ENCODE data around the gene SERPINE3.

DNA sequence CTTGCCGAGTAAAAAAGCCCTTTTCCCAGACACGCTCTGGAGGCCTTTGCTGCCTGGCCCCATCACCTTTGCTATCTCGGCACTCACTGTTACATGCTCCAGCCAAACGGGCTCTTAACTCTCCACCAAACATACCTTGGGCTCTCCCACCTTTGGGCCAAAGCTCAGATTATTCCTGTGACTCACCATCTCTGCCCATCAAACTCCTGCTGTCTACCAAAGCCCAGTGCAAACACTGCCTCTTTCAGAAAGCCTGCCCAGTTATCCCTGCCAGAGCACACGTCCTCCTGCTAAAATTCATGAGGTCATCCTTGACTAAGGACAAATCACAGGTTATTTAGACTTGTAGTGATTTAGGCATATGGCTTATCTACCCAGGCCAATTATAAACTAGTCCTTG is 48.1 kb upstream of the SERPINE3 start:
- TF ChIP-seq EZH2 (IDR thresholded peaks at IDR 0.05) = no peak
- TF ChIP-seq, protein P1, sequence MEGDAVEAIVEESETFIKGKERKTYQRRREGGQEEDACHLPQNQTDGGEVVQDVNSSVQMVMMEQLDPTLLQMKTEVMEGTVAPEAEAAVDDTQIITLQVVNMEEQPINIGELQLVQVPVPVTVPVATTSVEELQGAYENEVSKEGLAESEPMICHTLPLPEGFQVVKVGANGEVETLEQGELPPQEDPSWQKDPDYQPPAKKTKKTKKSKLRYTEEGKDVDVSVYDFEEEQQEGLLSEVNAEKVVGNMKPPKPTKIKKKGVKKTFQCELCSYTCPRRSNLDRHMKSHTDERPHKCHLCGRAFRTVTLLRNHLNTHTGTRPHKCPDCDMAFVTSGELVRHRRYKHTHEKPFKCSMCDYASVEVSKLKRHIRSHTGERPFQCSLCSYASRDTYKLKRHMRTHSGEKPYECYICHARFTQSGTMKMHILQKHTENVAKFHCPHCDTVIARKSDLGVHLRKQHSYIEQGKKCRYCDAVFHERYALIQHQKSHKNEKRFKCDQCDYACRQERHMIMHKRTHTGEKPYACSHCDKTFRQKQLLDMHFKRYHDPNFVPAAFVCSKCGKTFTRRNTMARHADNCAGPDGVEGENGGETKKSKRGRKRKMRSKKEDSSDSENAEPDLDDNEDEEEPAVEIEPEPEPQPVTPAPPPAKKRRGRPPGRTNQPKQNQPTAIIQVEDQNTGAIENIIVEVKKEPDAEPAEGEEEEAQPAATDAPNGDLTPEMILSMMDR (IDR thresholded peaks at IDR 0.05) = no peak
